Fibroblast of lung (primary cell): ENCODE measurements around the gene RIOK3. TPM values are rescaled to one million over a fixed set of nuclear protein-coding genes. Genes with fewer than 3 reads are reported as not detected.

Source experiments
- DNase-seq, 2 donors: peaks; one replicate each; pipeline versions ENCODE4 v3.0.0 to v3.0.0-alpha.2; 2010; ENCODE audit warnings: low read depth in 2 of 2
- H2AFZ ChIP-seq: 2 replicates; pipeline ENCODE4 v1.5.1; 2012; ENCODE audit warnings: low read length, control low read depth, inconsistent platforms
- H3K27ac ChIP-seq: 2 replicates; pipeline ENCODE4 v1.5.1; 2011; ENCODE audit warnings: low read length, control low read depth; ENCODE audit not compliant: insufficient read depth
- H3K27me3 ChIP-seq: 2 replicates; pipeline ENCODE4 v1.5.1; 2011; ENCODE audit warnings: mild to moderate bottlenecking, low read length; ENCODE audit not compliant: control insufficient read depth, insufficient read depth
- H3K36me3 ChIP-seq: 2 replicates; pipeline ENCODE4 v1.5.1; 2011; ENCODE audit warnings: low read length; ENCODE audit not compliant: control insufficient read depth, insufficient read depth
- H3K4me1 ChIP-seq: 2 replicates; pipeline ENCODE4 v1.5.1; 2011; ENCODE audit warnings: low read length; ENCODE audit not compliant: control insufficient read depth, insufficient read depth; ENCODE audit errors: extremely low read depth
- H3K4me2 ChIP-seq: 2 replicates; pipeline ENCODE4 v1.5.1; 2011; ENCODE audit warnings: low read length, control low read depth; ENCODE audit not compliant: insufficient read depth; ENCODE audit errors: extremely low read depth
- H3K4me3 ChIP-seq, 4 experiments: fragments of 200-600 bp in 1 of 4; sonication (generic) in 1 of 4; replicated peaks in 1 of 4; 2 replicates each; pipeline ENCODE4 v1.5.1; 2011 to 2016; ENCODE audit warnings: low read length in 4 of 4, low read depth in 3 of 4, mild to moderate bottlenecking in 3 of 4, control low read depth in 2 of 4, inconsistent platforms in 1 of 4, mixed read lengths in 1 of 4; ENCODE audit not compliant: insufficient read depth in 1 of 4; ENCODE audit errors: control extremely low read depth in 1 of 4
- H3K79me2 ChIP-seq: 2 replicates; pipeline ENCODE4 v1.5.1; 2012; ENCODE audit warnings: mild to moderate bottlenecking, low read length, inconsistent platforms; ENCODE audit not compliant: control insufficient read depth, insufficient read depth
- H3K9ac ChIP-seq: 2 replicates; pipeline ENCODE4 v1.5.1; 2011; ENCODE audit warnings: mild to moderate bottlenecking, low read length, control low read depth; ENCODE audit not compliant: insufficient read depth
- H3K9me3 ChIP-seq: 2 replicates; pipeline ENCODE4 v1.5.1; 2012; ENCODE audit warnings: low read depth, low read length; ENCODE audit not compliant: control insufficient read depth, insufficient read depth
- H4K20me1 ChIP-seq: 2 replicates; pipeline ENCODE4 v1.5.1; 2011; ENCODE audit warnings: low read length; ENCODE audit not compliant: control insufficient read depth, insufficient read depth; ENCODE audit errors: extremely low read depth
- EZH2 ChIP-seq: IDR thresholded peaks from 2 replicates; pipeline ENCODE4 v1.5.1; 2012; ENCODE audit warnings: low read length, control low read depth, mild to moderate bottlenecking; ENCODE audit errors: missing control alignments
- polyA plus RNA-seq, 2 donors: library from polyadenylated mRNA; depleted of rRNA in 1 of 2; stranded (reverse) in 1 of 2; unstranded in 1 of 2; fragments of >200 nt; gene quantifications; 2 replicates each; pipeline ENCODE4 v1.2.1, GENCODE V29; 2011 to 2012; ENCODE audit warnings: missing spikeins in 1 of 2
- total RNA-seq: library from RNA; depleted of rRNA; stranded (reverse); fragments of >200 nt; gene quantifications from 2 replicates; pipeline ENCODE4 v1.2.1, GENCODE V29; 2014
- TF ChIP-seq, protein P1 (sequence below), 2 donors: IDR thresholded peaks in 1 of 2; conservative IDR thresholded peaks in 1 of 2; 1 replicate in 1 of 2; 2 replicates in 1 of 2; pipeline ENCODE4 v1.5.1; 2011 to 2012; ENCODE audit warnings: low read length in 2 of 2, control low read depth in 1 of 2, inconsistent platforms in 1 of 2, low read depth in 1 of 2, mild to moderate bottlenecking in 1 of 2

RIOK3 gene
- total and polyA plus RNA-seq, 2 donors (not counting 1 experiment from before 2014, with no cell fraction given): 48.4 to 78.8 TPM

DNA sequence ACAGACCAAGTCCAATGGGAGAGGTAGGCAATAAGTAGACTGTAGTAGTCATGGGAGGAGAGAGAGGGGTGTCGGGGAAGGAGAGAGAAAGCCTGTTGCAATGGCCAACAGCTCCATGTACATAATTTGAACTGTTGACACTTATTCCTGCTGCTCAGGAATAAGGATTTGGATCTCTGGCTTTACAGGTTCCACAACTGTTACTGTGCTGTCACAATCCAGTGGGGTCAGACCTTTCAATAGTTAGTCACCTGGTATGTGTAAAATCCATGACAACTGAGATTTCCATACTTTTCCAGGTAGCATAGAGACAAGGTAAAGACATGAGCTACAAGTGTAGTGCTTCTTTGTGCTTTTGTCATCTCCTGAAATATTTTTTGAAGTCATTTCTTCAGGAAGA lies 47.5 kb upstream of the RIOK3 start:
- TF ChIP-seq, protein P1, sequence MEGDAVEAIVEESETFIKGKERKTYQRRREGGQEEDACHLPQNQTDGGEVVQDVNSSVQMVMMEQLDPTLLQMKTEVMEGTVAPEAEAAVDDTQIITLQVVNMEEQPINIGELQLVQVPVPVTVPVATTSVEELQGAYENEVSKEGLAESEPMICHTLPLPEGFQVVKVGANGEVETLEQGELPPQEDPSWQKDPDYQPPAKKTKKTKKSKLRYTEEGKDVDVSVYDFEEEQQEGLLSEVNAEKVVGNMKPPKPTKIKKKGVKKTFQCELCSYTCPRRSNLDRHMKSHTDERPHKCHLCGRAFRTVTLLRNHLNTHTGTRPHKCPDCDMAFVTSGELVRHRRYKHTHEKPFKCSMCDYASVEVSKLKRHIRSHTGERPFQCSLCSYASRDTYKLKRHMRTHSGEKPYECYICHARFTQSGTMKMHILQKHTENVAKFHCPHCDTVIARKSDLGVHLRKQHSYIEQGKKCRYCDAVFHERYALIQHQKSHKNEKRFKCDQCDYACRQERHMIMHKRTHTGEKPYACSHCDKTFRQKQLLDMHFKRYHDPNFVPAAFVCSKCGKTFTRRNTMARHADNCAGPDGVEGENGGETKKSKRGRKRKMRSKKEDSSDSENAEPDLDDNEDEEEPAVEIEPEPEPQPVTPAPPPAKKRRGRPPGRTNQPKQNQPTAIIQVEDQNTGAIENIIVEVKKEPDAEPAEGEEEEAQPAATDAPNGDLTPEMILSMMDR (conservative IDR thresholded peaks at IDR 0.05 in 1 of 2, IDR thresholded peaks at IDR 0.05 in 1 of 2; ENCODE audit: low read depth in 1 of 2, low read length in 2 of 2): no peak
- no peak for TF ChIP-seq EZH2
- Histone ChIP-seq H2AFZ (no peak overlapping the region), H3K4me1 (peaks cover 5% of the 10 kb centered on the region), H3K27ac (no peak overlapping the region), H3K4me3 (no peak overlapping the region), H3K9me3 (no peaks in the 10 kb centered on the region), H4K20me1 (no peaks in the 10 kb centered on the region), H3K4me2 (no peak overlapping the region), H3K79me2 (no peaks in the 10 kb centered on the region), H3K9ac (no peak overlapping the region), H3K36me3 (no peaks in the 10 kb centered on the region), H3K27me3 (no peaks in the 10 kb centered on the region)
- DNase-seq: no peak

GRCh38 chr18:23406271-23406787 lies 46.8 kb upstream of the RIOK3 start:
- Histone ChIP-seq H2AFZ (no peak overlapping the region), H3K4me1 (peaks cover 5% of the 10 kb centered on the region), H3K9ac (no peak overlapping the region), H3K27ac (no peak overlapping the region), H3K9me3 (no peaks in the 10 kb centered on the region), H3K27me3 (no peaks in the 10 kb centered on the region), H3K4me3 (no peak overlapping the region), H3K79me2 (no peaks in the 10 kb centered on the region), H4K20me1 (no peaks in the 10 kb centered on the region), H3K4me2 (no peak overlapping the region), H3K36me3 (no peaks in the 10 kb centered on the region)
- TF ChIP-seq EZH2: no peak
- TF ChIP-seq, protein P1 (conservative IDR thresholded peaks at IDR 0.05 in 1 of 2, IDR thresholded peaks at IDR 0.05 in 1 of 2; ENCODE audit: low read depth in 1 of 2, low read length in 2 of 2): no peak
- peak; percentile 61 to 84 for DNase-seq

- no peak for DNase-seq
- no peaks in the 10 kb centered on the region for H3K79me2 ChIP-seq
- H4K20me1 ChIP-seq: no peaks in the 10 kb centered on the region
- TF ChIP-seq, protein P1 (conservative IDR thresholded peaks at IDR 0.05 in 1 of 2, IDR thresholded peaks at IDR 0.05 in 1 of 2; ENCODE audit: low read depth in 1 of 2, low read length in 2 of 2): no peak
- no peak for TF ChIP-seq EZH2
- no peak overlapping the region for H3K4me2 ChIP-seq
- no peaks in the 10 kb centered on the region for H3K9me3 ChIP-seq
- H3K4me1 ChIP-seq: no peaks in the 10 kb centered on the region
- H2AFZ ChIP-seq: no peak overlapping the region
- no peak overlapping the region for H3K27ac ChIP-seq
- no peaks in the 10 kb centered on the region for H3K27me3 ChIP-seq
- no peaks in the 10 kb centered on the region for H3K36me3 ChIP-seq
- H3K4me3 ChIP-seq: no peak overlapping the region
- no peak overlapping the region for H3K9ac ChIP-seq
Observed at GRCh38 chr18:23412351-23412964, 40.6 kb upstream of the RIOK3 start.
